ENCODE measurements around the gene SMC6. TPM values are rescaled to one million over a fixed set of nuclear protein-coding genes. Genes with fewer than 3 reads are reported as not detected.
A peak's percentile ranks its signal among the peaks of the same experiment; 100 is the strongest.

Gene SMC6
- total RNA-seq (2021) = 40.3 and 41.9 TPM in 2 replicates
- long read RNA-seq, full-length matches to known transcripts = 4 of 358 reads
- long read RNA-seq, partial matches to known transcripts = 314 of 358 reads
- long read RNA-seq, other reads (novel, unspliced or antisense) = 40 of 358 reads

GRCh38 chr2:17753803-17754663, at the start of gene SMC6, which contains the start of gene GEN1:
Gene SMC6, minus strand, starts transcription at chr2:17753810. Its CDS starts 7,864 bp downstream, at chr2:17745946.
Gene GEN1, plus strand, starts transcription at chr2:17754138. Its CDS starts 5,806 bp downstream, at chr2:17759944.
- Mint-ChIP-seq H3K36me3 (ENCODE audit: insufficient read depth in 1 of 3, low read depth in 3 of 3) (no peaks in the 10 kb centered on the region; a peak in 1 of 7 replicates), H3K4me3 (peak within 1 kb of the TSS; percentile 88 to 96), H3K9me3 (no peaks in the 10 kb centered on the region), H3K27me3 (ENCODE audit: low read depth) (no peaks in the 10 kb centered on the region), H3K27ac (peak within 1 kb of the TSS; percentile 89 to 99 (median 98)), H3K4me1 (peaks cover 27 to 35% of the 10 kb centered on the region in 2 experiments)
- DNase-seq = peak; percentile 90
- no CpG with 5 or more reads among the region's 76 CpGs for WGBS (ENCODE audit: extremely low coverage, insufficient read length, low lambda C conversion rate)
- H2AK5ac ChIP-seq (ENCODE audit: insufficient read length, low read length) = no peak within 1 kb of the TSS
- TF ChIP-seq, protein P1, sequence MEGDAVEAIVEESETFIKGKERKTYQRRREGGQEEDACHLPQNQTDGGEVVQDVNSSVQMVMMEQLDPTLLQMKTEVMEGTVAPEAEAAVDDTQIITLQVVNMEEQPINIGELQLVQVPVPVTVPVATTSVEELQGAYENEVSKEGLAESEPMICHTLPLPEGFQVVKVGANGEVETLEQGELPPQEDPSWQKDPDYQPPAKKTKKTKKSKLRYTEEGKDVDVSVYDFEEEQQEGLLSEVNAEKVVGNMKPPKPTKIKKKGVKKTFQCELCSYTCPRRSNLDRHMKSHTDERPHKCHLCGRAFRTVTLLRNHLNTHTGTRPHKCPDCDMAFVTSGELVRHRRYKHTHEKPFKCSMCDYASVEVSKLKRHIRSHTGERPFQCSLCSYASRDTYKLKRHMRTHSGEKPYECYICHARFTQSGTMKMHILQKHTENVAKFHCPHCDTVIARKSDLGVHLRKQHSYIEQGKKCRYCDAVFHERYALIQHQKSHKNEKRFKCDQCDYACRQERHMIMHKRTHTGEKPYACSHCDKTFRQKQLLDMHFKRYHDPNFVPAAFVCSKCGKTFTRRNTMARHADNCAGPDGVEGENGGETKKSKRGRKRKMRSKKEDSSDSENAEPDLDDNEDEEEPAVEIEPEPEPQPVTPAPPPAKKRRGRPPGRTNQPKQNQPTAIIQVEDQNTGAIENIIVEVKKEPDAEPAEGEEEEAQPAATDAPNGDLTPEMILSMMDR (conservative IDR thresholded peaks at IDR 0.05) = no peak
- H2BK5ac ChIP-seq (ENCODE audit: insufficient read length, low read length) = no peak within 1 kb of the TSS
- H2BK20ac ChIP-seq (ENCODE audit: low read depth, low read length, poor library complexity, severe bottlenecking) = no peak within 1 kb of the TSS
- no peak within 1 kb of the TSS for H4K5ac ChIP-seq (ENCODE audit: insufficient read length, low read depth, low read length)
- peak within 1 kb of the TSS; percentile 87 for H3K9ac ChIP-seq (ENCODE audit: extremely low read depth, insufficient read length, low read length)
- peak within 1 kb of the TSS; percentile 97 for H3K4me2 ChIP-seq (ENCODE audit: insufficient read depth, insufficient read length, low read length)
- H4K8ac ChIP-seq (replicated peaks; ENCODE audit: insufficient read length, low read depth, low read length) = no peak within 1 kb of the TSS
- no peak within 1 kb of the TSS for H3K56ac ChIP-seq (ENCODE audit: insufficient read length, low read depth, low read length)
- peak within 1 kb of the TSS; percentile 44 for H3K27ac ChIP-seq (ENCODE audit: insufficient read length, low read depth, low read length)
- no peak within 1 kb of the TSS for H2AFZ ChIP-seq (ENCODE audit: low read length)
- H3K23me2 ChIP-seq (ENCODE audit: insufficient read length, low read depth, low read length, poor library complexity, severe bottlenecking) = peaks cover 5% of the 10 kb centered on the region
- no peak within 1 kb of the TSS for H3T11ph ChIP-seq (ENCODE audit: low read length)
- H3K79me1 ChIP-seq (ENCODE audit: insufficient read depth, low read depth, low read length, poor library complexity, severe bottlenecking) = no peaks in the 10 kb centered on the region
- H3K4me1 ChIP-seq (ENCODE audit: insufficient read depth, low read length) = no peaks in the 10 kb centered on the region; the same call in 1 of the 2 replicates
- H3K9me3 ChIP-seq (ENCODE audit: control insufficient read depth, low read depth, low read length) = no peaks in the 10 kb centered on the region
- H4K91ac ChIP-seq (ENCODE audit: insufficient read length, low read depth, low read length) = no peak within 1 kb of the TSS
- no peaks in the 10 kb centered on the region for H3K27me3 ChIP-seq (ENCODE audit: insufficient read depth, low read length)
- no peak within 1 kb of the TSS for H2BK12ac ChIP-seq (ENCODE audit: insufficient read length, low read depth, low read length)
- peak within 1 kb of the TSS; percentile 95 for H3K14ac ChIP-seq (ENCODE audit: insufficient read depth, low read length)
- no peak within 1 kb of the TSS for H2BK15ac ChIP-seq (ENCODE audit: low read depth, low read length)
- H2BK120ac ChIP-seq (ENCODE audit: low read depth, low read length, poor library complexity, severe bottlenecking) = no peak within 1 kb of the TSS
- H3K4ac ChIP-seq (ENCODE audit: low read depth, low read length) = no peak within 1 kb of the TSS; the same call in 1 of the 2 replicates
- H3K79me2 ChIP-seq (ENCODE audit: insufficient read depth, low read length) = peaks cover 19% of the 10 kb centered on the region; the same call in 1 of the 2 replicates
- H3K18ac ChIP-seq (ENCODE audit: insufficient read length, low read depth, low read length) = peak within 1 kb of the TSS; percentile 96
- H3K23ac ChIP-seq (ENCODE audit: insufficient read length, low read depth, low read length) = no peak within 1 kb of the TSS
- no peaks in the 10 kb centered on the region for H4K20me1 ChIP-seq (ENCODE audit: control insufficient read depth, insufficient read depth, insufficient read length)
